CD4-positive, alpha-beta T cell treated with Interferon gamma for 1 hour (primary cell): ENCODE results near the gene ME3.
"Not testable (repeated sequence)": the region's sequence is repeated elsewhere in the genome, so short reads cannot be mapped to it uniquely, and the experiment has no call there.

Source experiments
- DNase-seq: peaks from one replicate; pipeline ENCODE4 v3.0.0-alpha.2; 2020

Gene ME3

DNA sequence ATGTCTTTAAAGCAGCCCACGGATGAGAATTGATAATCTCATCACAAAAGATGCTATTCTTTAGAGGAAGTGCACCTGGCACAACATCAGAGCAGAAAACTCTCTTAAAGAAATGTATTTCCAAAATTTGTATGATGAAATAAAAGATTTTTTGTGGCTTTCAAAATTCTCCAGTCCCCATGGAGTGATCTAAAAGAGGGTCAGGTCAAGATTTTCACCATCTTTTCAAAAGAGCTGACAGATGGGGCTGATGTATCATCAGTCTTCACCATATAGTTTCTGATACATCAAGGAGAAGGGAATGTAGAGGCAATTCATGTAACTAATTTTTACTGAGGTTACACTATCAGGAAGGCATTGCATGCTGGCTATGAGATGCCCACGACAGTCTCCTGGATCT is 11.7 kb downstream of the ME3 start:
- no peak for DNase-seq

DNA sequence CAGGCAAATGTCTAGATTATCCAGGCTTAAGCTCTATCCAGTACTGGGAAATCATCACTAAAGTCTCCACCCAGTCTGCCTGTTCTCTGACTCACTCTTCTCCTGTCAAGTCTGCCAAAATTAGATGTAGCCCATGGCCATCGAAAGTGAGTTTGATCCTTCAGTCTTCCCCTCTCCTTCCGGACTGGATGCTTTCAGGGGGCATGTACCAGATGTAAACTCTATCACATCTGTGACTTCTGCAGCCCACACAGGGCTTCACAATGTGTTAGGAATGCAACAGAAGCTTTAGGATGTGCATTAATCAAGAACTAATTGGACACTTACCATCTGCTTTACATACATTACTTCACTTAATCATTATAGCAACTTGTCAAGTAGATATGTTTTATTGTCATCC is 12.3 kb downstream of the ME3 start:
- no peak for DNase-seq

DNA sequence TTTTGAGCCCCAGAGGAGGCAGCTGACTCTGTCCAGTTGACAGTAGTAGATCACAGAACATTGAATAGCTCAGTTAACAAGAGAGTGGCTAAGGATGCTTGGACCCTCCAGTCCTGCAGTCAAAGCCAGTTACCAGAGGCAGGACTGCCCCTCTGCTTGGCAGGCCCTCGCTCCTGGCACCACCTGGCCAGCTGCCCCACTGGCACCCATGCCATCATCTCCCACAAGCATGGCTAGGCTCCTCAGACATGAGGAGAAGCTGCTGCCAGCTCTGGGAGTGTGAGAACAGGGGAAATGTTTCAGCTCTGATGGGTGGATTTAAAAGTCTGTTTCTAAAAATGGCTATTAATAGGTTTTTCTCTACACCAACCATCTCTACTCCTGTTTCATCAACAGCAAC is 13.9 kb downstream of the ME3 start:
- DNase-seq, result no peak

DNA sequence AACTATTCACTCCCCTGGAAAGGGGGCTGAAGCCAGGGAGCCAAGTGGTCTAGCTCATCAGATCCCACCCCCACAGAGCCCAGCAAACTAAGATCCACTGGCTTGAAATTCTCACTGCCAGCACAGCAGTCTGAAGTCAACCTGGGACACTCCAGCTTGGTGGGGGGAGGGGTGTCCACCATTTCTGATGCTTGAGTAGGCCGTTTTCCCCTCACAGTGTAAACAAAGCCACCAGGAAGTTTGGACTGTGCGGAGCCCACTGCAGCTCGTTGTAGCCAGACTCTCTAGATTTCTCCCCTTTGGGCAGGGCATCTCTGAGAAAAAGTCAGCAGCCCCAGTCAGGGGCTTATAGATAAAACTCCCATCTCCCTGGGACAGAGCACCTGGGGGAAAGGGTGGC is 27.2 kb downstream of the ME3 start:
- not testable (repeated sequence) for DNase-seq

DNA sequence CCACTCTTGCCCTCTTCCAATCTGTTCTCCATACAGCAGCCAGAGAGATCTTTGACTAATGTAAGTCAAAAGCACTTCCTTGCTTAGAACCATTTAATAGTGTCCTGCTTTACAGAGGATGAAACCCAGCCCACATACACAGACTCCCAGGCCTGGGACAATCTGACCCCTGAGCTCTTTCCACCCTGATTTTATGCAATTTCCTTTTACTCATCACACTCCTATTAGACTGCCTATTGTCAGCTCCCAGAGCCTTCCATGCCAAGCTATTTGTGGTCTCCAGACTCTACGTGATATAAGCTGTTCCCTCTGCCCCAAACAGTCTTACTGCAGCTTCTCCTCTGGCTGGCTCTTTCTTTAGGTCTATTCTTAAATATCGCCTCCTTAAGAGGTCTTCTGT is 28.1 kb downstream of the ME3 start:
- DNase-seq, result no peak

DNA sequence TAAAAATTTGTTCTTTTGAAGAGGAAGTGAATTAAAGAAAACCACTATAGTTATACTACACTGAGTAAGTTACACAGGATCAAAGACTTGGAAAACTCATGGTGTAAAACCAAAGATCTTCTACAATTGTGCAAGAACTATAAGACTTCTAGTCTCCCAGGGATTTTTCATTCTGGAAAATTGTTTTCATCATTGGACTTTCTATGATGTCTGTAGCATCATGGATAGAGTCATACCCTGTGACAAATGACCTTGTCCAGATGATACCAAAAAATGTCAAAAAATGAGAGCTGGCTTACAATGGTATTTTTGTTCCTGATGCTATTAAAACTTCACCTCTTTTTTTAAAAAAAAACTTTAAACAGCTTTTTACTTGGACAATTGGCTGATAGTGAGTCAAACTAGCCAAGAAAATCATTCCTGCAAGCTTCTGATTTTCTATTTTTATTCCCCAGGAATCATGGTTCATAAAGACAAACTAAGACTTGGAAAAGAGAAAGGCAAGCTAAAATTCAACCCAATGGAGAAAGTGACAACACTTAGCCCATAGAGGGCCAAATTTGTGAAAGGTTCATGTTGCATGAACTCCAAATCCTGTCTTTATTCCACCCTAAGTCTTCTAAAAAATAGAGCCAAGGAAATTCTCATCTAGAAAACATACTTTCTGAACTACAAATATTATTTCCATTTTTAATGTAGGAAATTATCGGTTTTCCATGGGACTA is 30.7 kb downstream of the ME3 start:
- no peak for DNase-seq

DNA sequence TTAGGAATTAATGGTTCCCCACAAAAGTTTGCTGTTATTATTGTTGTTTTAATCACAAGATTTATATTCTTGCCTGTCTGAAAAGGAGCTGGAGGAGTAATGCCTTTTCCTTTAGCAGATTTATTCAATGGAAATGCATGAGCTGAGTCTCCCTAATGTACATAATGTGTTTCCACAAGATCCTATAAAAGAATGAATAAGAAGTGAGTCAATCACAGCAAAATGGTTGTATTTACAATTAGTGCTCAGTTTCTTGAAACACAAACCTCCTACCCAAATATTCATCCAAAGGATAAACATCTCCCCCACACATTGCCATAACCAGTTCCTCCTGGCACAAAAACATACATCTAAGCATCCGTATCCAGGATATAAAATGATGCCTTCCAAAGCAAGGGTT is 33.3 kb downstream of the ME3 start:
- no peak for DNase-seq

DNA sequence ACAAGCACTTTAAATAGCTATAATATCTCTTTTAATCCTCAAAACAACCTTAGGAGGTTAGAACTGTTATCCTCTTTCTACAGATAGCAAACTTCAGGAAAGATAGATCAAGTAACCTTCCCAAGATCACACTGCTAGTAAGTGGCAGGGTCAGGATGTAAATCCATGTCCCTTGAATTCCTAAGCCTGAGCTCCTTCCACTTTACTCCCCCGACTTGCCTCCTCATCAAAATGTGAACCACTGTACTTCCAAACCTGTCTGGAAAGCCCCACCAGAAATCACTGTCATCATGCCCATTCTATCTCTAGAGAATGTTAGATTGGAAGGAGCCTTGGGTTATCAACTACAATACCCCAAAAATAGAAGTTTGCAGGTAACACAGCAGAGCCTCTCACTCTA is 33.7 kb downstream of the ME3 start:
- no peak for DNase-seq

DNA sequence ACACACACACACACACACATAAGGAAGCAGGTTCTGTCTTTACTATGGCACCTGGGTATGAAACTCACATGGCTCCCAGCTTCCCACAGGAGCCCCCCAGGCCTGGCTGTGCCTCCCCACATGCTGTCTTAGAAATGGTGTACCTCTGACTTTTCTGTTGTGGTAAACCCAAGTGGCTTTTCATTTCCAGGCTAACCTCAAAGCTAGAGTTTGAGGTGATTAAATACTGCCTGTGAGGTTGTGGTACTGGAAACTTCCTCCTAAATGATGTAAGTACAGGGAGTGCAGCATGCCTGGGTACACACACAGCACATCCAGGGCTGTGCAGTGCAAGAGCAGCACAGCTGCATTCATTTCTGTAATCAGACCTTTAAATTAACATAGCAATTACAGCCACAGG is 34.4 kb downstream of the ME3 start:
- no peak for DNase-seq

DNA sequence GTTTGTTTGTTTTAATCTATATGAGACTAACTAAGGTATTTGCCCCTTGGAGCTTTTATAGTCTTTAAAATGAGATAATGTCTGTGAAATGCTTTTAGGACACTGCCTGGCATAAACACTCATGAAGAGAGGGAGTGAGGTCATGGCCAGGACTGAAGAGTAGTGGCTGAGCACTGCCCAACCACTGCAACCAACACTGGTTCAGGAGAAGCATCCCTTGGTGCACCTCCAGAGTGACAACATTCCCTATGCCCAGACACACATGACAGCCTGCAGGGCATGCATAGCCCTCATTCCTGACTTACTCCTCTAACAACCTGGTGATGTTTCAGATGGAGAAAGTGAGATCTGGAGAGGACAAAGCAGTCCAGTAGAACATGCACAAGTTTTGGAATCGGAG is 36.1 kb downstream of the ME3 start:
- no peak for DNase-seq

DNA sequence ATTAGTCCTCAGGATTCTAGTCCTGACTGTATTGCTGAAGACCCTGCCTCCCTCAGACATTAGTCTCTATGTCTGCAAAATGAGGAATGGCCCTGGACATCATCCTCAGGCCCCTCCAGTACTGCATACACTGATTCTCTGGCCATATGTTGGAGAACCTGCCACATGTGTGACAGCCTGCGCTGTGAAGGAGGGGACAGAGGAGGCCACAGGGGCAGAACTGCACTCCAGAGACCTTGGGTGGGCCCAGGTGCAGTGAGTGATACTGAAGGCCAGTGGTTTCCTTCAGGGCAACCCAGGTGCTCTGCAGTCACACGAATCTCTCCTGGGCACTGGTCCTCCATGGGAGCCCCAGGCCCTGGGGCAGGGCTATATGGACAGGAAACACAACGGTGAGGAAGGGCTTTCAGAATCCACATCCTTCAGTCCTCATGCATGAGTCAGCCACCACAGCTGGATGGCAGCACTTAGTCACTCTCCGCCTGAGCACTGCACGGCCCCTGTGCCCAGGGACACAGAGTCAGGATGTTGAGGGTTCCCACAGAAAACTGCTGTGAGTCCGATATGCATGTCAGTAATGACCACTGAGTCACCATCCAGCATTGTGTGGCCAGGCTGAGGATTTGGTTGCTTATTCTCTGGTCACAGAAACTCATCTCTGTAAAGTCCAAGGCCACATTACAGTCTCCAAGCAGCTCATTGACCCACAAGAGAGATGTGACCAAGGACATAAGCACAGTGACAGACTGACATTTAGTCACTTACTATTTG is 39.7 kb downstream of the ME3 start:
- no peak for DNase-seq

DNA sequence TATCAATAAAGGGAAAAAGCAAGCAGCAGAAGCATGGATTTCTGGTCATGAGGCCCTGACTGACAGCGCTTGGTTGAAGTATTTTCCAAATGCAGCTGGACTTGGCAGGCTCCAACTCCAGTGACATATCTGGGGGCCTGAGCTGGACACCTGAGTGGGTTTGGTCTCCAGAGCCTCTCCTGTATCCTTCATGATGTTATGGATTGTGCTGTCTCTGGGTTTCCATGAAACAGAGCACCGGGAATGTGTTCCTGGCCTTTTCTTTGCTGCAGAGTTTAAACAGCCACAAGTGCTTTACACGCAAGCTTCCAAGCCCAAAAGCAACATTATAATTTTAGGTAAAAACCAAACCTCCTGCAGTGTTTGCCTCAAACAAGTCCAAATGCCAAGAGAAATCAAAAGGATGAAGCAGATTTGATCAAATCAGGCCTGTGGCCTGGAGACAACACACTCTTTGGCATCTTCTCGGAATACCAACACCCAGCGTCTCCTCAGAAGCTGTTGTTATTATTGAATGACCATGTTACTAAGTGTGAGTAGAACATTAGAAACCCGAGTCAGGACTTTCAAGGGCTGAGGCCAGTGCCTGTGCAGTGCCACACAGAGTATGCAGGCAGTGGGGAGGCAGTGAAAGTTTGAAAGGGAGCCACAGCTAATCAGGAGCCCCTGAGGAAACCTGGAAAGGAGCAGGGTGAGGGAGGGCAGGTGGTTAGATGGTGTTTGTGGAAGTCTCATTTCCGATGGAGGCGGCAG is 42.0 kb downstream of the ME3 start:
- no peak for DNase-seq

DNA sequence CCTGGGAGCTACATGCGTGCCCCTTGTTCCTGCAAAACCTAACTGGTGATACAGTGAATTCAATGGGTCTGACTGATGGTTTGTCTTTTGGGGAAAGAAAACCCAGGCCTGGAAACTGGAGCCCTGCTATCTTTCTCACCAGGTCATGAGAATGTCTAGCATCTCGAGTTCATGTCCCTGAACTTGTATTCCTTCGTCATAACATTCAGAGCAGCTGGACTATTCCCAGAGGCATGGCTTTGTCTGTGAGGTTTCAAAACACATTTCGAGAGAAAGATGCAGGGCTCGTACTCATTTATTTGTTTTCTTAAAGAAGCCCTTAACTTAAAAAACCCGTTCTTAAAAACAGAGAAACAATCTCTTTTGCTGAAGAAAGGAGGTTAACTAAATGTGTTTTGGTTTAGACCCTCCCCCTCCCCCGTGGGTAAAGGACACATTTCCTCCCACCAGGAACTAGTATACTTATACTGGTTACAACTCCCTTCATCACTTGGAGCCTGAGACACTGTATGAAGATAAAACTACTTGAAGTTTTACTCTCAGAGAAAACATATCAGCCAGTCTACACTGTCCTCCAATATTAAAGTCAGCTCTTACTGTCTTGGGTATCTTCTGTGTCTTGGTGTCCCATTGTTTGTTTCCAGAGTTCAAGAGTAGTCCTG is 43.2 kb downstream of the ME3 start:
- no peak for DNase-seq

DNA sequence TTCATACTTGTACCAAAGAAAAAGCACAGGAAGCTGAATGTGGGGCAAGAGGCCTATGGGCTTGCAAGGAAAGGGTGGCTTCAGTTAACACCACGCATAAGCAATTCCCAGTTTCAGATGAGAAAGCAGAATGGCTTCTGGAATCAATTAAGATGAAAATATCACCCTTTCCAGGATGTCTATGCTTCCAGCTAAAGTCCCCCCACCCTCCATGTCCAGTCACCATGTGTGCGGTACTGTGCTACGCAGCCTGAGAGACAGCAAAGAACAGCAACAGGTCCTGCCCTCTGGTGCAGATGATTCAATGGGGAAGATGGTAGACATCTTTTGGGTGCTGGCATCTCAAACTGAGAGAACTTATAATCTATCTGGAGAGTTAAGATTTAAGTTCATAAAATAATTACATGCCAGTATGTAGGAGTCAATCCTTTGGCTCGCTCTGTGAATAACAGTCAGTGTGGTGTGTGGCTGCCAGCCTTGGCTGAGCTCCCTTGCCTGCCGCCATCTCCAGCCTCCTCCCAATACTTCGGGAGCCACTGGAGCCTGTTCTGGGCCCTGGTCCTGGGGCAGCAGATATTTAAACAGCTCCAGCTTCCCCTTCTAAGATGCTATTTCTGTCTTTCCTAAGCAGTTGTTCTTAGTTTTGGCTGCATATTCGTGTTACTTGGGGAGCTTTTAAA is 44.5 kb downstream of the ME3 start:
- DNase-seq, result no peak

DNA sequence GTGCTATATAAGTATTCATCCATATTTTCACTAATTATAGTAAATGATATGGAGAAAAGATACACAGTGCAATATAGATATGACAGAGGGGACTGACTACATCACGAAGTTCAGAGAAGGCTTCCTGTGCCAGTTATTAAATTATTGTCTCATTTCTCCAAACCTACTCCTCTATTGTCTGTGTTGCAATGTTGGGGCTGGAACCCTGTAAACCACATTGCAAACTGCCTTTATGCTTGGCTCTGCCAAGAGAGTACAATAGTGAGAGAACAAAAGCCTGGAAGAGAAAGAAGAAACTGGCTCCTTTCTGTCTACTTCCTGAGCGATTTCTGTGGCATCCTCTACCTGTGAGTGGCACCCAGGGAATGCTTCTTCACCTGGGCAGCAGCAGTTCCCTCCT is 46.4 kb downstream of the ME3 start:
- no peak for DNase-seq

DNA sequence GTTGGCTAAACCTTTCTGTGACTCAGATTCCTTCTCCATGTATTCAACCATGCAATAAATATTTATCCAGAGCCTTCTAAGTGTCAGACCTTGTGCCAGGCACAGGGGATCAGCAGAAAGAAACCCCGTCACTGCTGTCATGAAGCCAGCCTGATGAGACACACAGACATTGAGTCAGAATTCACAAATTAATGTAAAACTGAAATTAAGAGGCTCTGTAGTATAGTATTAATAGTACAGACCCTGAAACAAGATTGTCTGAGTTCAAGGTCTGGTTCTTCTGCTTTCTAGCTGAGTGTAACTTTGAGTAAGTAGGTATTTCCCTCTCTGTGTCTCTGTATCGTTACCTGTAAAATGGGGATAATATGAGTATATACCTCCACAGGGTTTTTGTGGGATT is 46.9 kb downstream of the ME3 start:
- DNase-seq, result no peak

DNA sequence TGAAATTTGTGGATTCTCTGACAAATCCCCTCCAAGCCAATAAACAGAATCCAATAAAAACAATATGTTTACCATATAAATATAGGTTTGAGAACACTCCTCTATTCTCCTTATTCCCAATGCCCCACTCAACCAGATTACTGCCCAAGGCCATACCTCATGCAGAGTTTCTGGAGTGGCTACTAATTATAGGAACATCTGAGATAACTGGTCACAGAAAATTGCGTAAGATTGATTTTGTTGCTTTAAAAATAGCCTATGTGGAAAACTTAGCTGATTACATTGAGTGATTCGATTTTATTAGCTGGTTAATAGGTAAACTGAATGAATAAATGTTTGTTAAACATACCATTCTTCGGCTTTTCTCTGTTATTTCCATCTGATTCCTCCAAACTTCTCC is 48.0 kb downstream of the ME3 start:
- no peak for DNase-seq

DNA sequence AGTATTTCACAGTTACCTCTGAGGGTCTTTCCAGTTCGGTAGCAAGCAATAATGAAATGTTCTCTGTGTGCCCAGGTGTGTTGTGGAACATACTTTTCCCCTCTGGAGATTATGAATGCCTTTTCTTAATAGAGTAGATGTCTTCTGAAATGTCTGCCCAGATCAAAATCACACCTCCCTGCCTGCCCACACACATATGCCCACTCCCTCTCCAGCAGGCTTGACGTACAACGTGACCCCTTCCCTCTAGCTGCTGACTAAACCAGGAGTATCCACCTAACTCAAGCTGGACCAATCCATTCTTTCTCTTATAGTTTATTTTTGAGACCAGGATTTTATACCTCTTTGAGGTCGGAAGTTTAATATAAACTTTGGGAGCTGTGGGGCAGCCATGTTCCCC is 48.7 kb downstream of the ME3 start:
- DNase-seq, result no peak

DNA sequence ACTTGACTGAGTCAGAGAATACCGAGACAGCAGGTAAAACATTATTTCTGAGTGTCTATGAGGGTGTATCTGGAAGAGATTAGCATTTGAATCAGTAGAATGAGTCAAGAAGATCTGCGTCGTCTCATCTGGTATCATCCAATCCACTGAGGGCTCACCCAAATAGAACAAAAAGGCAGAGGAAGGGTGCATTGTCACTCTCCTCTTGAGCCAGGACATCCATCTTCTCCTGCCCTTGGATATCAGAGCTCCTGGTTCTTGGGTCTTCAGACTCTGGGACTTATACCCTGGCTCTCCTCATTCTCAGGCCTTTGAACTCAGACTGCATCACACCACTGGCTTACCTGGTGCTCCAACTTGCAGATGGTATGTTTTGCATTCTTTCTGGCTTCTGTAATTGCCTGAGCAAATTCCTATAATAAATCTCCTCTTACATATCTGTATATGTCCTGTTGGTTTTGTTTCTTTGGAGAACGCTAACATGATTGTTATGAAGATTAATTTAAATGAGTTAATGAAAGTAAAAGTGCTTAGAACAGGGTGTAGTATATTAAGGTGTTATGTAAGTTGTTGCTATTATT is 49.3 kb downstream of the ME3 start:
- no peak for DNase-seq

DNA sequence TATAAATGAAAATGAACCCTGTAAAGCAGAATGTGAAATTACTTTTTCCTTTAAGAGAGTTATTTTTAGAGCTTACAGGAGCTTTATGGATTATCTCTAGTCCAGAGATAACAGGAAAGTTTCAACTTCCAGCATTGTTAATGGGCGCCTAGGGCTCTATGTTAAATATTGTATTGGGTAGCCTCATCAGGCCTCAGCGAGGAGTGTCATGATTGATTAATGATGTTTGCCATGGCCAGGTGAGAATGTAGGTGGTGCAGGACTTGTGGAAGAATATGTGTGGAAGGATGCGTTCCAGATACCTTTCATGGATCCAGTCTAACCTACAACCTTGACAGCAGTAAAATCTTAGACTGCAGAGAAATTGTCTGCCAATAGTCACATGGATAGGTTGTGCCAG is 50.6 kb downstream of the ME3 start:
- DNase-seq, result no peak

DNA sequence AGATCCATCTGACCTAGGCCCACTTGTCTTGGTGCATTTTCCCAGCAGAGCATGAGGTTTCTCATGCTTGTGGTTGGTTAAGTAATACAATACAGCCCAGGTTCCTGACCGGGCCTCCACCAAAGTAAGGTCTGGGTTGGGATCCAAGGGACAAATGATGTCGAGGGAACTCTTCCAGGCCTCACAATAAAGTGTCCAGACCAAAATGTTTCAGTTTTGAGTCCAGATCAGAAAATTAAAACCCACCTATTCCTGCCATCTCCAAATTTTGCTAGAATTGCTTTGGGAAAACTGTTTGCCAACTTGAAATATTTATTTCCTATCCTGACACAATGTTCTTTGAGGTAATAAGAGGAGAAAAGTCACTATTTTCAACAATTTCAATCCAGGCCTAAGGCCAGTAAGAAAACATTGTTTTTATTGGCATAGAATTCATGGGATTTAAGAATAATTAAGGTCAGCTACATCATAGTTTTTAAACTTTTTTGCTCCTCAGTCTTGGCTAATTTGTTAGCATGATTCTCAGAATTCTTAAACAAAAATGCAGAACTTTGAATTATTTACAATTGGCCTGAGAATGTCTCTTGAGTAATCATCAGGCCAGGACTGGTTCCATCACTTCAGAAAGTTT is 51.4 kb downstream of the ME3 start:
- DNase-seq, result no peak

DNA sequence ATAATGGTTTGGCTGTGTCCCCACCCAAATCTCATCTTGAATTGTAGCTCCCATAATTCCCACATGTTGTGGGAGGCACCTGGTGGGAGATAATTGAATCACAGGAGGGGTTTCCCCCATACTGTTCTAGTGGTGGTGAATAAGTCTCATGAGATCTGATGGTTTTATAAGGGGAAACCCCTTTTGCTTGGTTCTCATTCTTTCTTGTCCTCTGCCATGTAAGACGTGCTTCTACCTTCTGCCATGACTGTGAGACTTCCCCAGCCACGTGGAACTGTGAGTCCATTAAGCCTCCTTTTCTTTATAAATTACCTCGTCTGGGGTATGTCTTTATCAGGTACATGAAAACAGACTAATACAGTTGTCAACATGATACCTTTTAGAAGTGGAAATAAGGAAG is 53.0 kb downstream of the ME3 start:
- DNase-seq, result not testable (repeated sequence)
